HUES48 (cell line): ENCODE measurements around the gene TAOK1.
A peak's percentile ranks its signal among the peaks of the same experiment; 100 is the strongest.

ENCODE experiments used
- H3K27ac ChIP-seq: one replicate; pipeline ENCODE4 v1.7.0; 2013; ENCODE audit warnings: low read depth, low read length, inconsistent platforms
- H3K27me3 ChIP-seq: 2 replicates; pipeline ENCODE4 v1.6.1; 2013; ENCODE audit warnings: mild to moderate bottlenecking, low read length; ENCODE audit not compliant: control insufficient read depth, insufficient read depth
- H3K36me3 ChIP-seq: 2 replicates; pipeline ENCODE4 v1.6.1; 2013; ENCODE audit warnings: low read length; ENCODE audit not compliant: control insufficient read depth, insufficient read depth
- H3K4me1 ChIP-seq: 2 replicates; pipeline ENCODE4 v1.6.1; 2013; ENCODE audit warnings: mild to moderate bottlenecking, low read length; ENCODE audit not compliant: control insufficient read depth, insufficient read depth
- H3K4me3 ChIP-seq: 2 replicates; pipeline ENCODE4 v1.5.1; 2013; ENCODE audit warnings: mild to moderate bottlenecking, low read depth, low read length
- H3K9ac ChIP-seq: 2 replicates; pipeline ENCODE4 v1.6.1; 2013; ENCODE audit warnings: mild to moderate bottlenecking, low read depth, low read length, moderate library complexity
- H3K9me3 ChIP-seq: 2 replicates; pipeline ENCODE4 v1.6.1; 2013; ENCODE audit warnings: low read length; ENCODE audit not compliant: control insufficient read depth, insufficient read depth

Gene TAOK1

DNA sequence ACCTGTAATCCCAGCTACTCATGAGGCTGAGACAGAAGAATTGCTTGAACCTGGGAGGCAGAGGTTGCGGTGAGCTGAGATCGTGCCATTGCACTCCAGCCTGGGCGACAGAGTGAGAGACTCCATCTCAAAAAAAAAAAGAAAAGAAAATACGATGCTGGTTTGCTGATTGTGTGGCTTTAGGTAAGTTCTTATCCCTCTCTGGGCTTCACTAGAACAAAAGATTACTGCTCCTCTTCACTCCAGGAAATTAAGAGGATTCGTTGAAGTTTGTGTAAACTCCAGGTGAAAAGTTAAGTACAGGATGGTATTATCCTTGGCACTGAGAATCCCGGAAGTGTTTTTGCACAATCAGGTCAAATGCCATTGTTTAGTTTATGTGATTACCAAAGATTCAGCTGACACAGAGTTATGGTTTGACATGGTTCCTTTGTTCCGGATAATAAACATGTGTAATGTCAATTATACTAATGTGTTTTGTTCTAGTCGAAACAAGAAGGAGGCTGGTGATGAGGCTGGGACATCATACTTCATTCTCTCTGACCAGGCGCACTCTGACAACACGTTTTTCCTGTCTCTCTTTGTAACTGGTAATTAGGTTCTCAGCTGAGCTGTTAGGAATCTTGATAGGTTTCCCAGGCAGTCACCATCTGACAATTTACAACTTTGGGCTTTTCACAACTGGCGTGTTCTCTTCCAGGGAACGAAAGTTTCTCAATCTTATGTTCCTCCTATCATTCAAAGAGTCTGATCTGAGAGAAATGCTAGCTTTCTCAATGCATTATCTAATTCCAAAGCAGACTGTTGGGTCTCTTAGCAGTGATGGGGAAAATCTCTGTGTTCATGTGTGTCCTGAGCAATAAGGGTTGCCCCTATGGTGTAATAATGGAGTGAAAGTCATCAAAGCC is 10.8 kb upstream of the TAOK1 start:
- Histone ChIP-seq H3K9me3 (no peaks in the 10 kb centered on the region), H3K9ac (no peak overlapping the region), H3K27me3 (no peaks in the 10 kb centered on the region), H3K36me3 (no peaks in the 10 kb centered on the region), H3K27ac (no peak overlapping the region), H3K4me3 (no peak overlapping the region), H3K4me1 (peaks cover 28% of the 10 kb centered on the region)

DNA sequence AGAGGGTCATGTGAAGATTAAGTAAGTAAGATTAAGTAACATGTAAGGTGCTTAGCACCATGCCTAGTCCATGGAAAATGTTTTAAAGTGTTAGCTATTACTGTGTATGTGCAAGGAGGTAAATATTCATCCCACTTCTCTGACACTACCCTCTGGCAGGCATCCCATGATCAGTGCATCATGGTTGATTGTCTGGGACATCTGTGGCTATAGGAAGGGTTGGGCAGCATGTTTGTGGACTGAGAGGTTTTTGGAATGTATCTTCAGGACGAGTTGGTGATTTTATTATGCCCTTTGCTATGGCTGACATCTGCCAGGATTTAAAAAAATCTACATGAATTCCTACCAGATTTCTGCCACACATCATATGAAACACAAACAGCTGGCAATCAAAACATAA is 6.5 kb upstream of the TAOK1 start:
- no peak overlapping the region for H3K27ac ChIP-seq
- H3K36me3 ChIP-seq, result no peaks in the 10 kb centered on the region
- no peaks in the 10 kb centered on the region for H3K27me3 ChIP-seq
- H3K4me3 ChIP-seq, result no peak overlapping the region
- H3K9ac ChIP-seq, result no peak overlapping the region
- no peaks in the 10 kb centered on the region for H3K9me3 ChIP-seq
- peaks cover 10% of the 10 kb centered on the region; the same call in 1 of the 2 replicates for H3K4me1 ChIP-seq

DNA sequence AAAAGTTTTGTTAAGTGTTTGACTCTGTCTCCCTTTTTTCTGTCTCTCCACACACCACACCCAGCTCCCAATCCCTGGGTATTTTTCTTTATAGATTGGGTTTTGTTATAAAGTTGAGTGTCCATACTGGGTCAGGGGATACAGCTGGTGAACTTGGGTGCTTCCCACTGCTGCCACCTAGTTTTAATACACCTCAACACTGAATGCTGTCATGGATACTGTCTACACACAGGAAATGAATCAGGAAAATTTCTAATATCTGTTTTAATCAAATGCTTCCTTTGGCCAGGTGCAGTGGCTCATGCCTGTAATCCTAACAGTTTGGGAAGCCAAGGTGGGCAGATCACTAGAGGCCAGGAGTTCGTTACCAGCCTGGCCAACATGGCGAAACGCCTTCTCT is 5.3 kb upstream of the TAOK1 start:
- H3K9ac ChIP-seq, result no peak overlapping the region
- H3K4me3 ChIP-seq, result no peak overlapping the region
- H3K36me3 ChIP-seq, result no peaks in the 10 kb centered on the region
- H3K27ac ChIP-seq, result no peak overlapping the region
- no peaks in the 10 kb centered on the region for H3K9me3 ChIP-seq
- H3K4me1 ChIP-seq, result peaks cover 10% of the 10 kb centered on the region; the same call in 1 of the 2 replicates
- H3K27me3 ChIP-seq, result no peaks in the 10 kb centered on the region

DNA sequence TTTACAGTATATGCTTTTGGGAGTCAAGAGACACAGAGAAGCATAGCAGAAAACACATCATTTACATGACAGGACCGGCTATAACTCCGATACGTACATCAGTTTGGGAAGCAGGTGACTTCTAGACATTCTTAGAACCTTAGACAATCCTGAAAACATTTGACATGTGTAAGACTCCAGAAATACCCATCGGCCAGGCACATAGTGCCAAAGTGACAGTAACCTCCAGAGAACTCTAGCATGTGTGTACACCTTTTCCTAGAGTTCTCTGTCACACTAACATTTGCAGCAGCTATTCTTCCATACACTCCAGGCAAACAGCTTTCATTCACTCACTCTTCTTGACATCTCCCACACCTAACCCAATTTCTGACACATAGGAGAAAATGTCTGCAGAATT is 3.4 kb upstream of the TAOK1 start:
- peak overlapping the region; percentile 51 for H3K27ac ChIP-seq
- peaks cover 10% of the 10 kb centered on the region; the same call in 1 of the 2 replicates for H3K4me1 ChIP-seq
- H3K36me3 ChIP-seq, result no peaks in the 10 kb centered on the region
- no peak overlapping the region for H3K9ac ChIP-seq
- H3K9me3 ChIP-seq, result no peaks in the 10 kb centered on the region
- H3K4me3 ChIP-seq, result no peak overlapping the region
- no peaks in the 10 kb centered on the region for H3K27me3 ChIP-seq

DNA sequence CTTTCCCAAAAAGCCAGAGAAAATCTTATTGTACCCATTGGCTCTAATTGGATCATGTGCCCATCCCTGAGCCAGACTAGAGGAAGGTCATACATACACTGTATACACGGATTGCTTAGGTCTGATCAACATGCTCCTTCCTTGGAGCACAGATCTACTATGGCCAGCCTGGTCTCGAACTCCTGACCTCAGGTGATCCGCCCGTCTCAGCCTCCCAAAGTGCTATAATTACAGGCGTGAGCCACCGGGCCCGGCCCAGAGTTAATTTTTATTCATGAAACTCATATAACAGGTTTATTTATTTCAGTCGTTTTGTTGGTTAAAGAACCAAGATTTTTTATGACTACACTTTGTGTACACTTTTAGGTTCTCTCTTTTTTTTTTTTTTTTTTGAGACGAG is 1.2 kb upstream of the TAOK1 start:
- H3K9ac ChIP-seq, result no peak overlapping the region
- peaks cover 21% of the 10 kb centered on the region for H3K4me1 ChIP-seq
- no peak overlapping the region for H3K27ac ChIP-seq
- H3K27me3 ChIP-seq, result no peaks in the 10 kb centered on the region
- no peak overlapping the region for H3K4me3 ChIP-seq
- H3K9me3 ChIP-seq, result no peaks in the 10 kb centered on the region
- H3K36me3 ChIP-seq, result no peaks in the 10 kb centered on the region

DNA sequence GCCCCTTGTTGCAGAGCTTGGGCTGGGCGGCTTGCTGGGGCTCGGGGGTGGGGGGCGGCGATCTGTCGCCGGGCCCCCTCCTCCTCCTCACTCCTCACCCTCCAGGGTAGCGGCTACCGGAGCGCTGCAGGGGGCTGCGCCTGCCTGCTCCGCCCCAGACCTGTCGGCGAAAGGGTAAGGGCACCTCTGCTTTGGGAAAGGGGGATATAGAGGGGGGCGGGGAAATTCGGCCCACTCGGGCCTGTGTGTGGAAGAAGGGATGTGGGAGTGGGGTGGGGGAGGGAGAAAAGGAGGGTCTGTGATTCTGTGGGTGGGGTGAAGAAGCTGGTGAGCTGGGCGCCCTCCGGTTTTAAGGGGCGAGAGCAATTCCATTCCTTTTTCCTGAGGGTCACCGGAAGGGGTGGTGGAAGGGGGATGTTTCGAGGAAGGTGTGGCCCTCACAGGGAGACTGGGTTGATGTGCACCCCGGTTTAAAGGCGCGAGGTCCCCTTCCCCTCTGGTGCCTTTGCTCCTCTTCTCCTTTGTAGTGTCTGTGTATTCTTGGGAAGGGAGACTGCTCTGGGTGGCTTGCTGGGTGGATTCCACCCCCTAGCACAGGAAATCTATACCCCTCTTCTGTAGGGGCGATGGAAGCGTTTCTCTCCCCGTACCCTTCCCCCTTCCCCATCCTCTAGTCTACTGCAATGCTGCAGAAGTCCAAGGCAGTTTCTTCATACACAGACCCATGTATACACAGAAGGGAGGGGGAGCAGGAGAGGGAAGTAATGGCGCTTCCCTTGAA is 878 bp downstream of the TAOK1 start:
- Histone ChIP-seq H3K4me1 (peaks cover 21% of the 10 kb centered on the region), H3K9ac (peak overlapping the region; percentile 95), H3K9me3 (no peaks in the 10 kb centered on the region), H3K27me3 (no peaks in the 10 kb centered on the region), H3K36me3 (no peaks in the 10 kb centered on the region), H3K4me3 (peak overlapping the region; percentile 98), H3K27ac (peak overlapping the region; percentile 97)

DNA sequence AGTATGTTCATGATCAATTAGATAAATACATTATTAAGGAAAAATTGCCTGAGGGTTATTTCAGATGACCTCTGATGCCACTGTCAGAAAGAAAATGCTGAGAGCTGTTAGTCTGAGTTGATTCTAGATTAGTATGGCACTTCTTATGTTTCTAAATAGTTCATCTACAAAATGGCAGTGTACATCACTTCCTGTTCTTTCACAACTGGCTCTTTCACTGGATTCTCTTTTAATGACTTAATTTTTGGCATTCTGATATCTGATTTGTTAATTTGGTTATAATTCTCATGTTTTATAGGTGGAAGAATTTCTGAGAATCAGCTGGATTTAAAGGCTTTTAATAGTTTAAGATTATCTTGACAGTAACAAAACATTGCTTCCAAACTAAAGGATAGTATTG is 3.3 kb downstream of the TAOK1 start:
- no peak overlapping the region for H3K9ac ChIP-seq
- no peak overlapping the region for H3K27ac ChIP-seq
- H3K36me3 ChIP-seq, result no peaks in the 10 kb centered on the region
- no peaks in the 10 kb centered on the region for H3K9me3 ChIP-seq
- H3K4me3 ChIP-seq, result no peak overlapping the region
- H3K4me1 ChIP-seq, result peaks cover 15% of the 10 kb centered on the region
- H3K27me3 ChIP-seq, result no peaks in the 10 kb centered on the region

DNA sequence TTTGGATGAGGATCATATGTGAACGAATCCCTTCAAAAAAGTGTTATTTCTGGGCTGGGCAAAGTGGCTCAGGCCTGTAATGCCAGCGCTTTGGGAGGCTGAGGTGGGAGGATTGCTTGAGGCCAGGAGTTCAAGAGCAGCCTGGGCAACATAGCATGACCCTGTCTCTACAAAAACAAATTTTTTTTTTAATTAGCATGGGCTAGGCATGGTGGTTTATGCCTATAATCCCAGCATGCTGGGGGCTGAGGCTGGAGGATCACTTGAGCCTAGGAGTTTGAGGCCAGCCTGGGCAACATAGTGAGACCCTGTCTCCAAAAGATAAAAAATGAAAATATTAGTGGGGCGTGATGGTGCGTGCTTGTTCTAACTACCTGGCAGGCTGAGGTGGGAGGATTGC is 4.6 kb downstream of the TAOK1 start:
- H3K27me3 ChIP-seq, result no peaks in the 10 kb centered on the region
- peaks cover 8% of the 10 kb centered on the region; the same call in 1 of the 2 replicates for H3K36me3 ChIP-seq
- H3K4me3 ChIP-seq, result no peak overlapping the region
- no peak overlapping the region for H3K27ac ChIP-seq
- peaks cover 12% of the 10 kb centered on the region for H3K4me1 ChIP-seq
- no peak overlapping the region for H3K9ac ChIP-seq
- H3K9me3 ChIP-seq, result no peaks in the 10 kb centered on the region

DNA sequence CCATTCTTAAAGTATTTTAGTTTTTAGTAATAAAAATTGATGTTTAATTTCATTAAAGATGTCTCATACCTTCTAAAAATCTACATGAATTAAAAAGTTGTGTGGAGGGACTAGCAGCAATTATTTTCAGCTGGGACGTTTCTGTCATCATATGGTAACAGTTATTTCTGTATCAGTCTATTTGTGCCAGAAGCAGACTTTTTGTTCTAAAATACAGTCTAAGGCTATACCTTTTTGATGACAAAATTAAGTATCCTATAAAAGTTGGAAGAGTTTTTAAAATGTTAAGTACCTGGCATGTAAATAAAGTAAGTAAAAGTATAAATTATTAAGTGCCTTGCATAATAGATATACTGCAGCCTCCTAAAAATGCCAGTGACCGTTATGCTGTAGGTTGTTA is 5.9 kb downstream of the TAOK1 start:
- no peak overlapping the region for H3K27ac ChIP-seq
- H3K27me3 ChIP-seq, result no peaks in the 10 kb centered on the region
- no peak overlapping the region for H3K9ac ChIP-seq
- no peaks in the 10 kb centered on the region for H3K9me3 ChIP-seq
- peaks cover 9% of the 10 kb centered on the region; the same call in 1 of the 2 replicates for H3K36me3 ChIP-seq
- H3K4me3 ChIP-seq, result no peak overlapping the region
- peaks cover 11% of the 10 kb centered on the region for H3K4me1 ChIP-seq

DNA sequence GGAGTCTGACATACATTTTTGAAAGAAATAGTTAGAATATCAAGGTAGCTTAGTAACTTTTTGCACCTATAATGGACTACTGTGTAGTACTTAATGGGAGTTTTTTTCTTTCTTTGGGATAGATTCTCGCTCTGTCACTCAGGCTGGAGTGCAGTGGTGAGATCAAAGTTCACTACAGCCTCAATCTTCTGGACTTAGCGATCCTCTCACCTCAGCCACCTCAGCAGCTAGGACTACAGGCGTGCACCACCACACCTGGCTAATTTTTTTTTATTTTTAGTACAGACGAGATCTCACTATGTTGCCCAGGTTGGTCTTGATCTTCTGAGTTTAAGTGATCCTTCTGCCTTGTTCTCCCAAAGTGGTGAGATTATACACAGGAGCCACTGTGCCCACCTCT is 9.5 kb downstream of the TAOK1 start:
- H3K4me1 ChIP-seq, result no peaks in the 10 kb centered on the region
- no peak overlapping the region for H3K27ac ChIP-seq
- H3K36me3 ChIP-seq, result peaks cover 12% of the 10 kb centered on the region; the same call in 1 of the 2 replicates
- no peak overlapping the region for H3K4me3 ChIP-seq
- H3K27me3 ChIP-seq, result no peaks in the 10 kb centered on the region
- H3K9ac ChIP-seq, result no peak overlapping the region
- no peaks in the 10 kb centered on the region for H3K9me3 ChIP-seq

DNA sequence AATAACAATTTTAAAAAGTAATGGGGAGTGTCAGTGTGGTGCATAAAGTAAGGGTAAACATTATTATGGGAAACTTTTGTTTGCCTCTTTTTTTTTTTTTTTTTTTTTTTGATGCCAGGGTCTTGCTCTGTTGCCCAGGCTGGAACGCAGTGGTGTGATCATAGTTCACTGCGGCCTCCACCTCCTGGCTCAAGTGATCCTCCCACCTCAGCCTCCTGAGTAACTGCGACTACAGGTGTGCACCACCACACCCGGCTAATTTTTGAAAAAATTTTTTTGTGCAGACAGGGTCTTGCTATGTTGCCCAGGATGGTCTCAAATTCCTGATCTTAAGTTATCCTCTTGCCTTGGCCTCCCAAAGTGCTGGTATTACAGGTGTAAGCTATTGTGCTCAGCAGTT is 10.7 kb downstream of the TAOK1 start:
- no peaks in the 10 kb centered on the region for H3K27me3 ChIP-seq
- peaks cover 14% of the 10 kb centered on the region; the same call in 1 of the 2 replicates for H3K36me3 ChIP-seq
- H3K4me3 ChIP-seq, result no peak overlapping the region
- H3K9ac ChIP-seq, result no peak overlapping the region
- no peak overlapping the region for H3K27ac ChIP-seq
- no peaks in the 10 kb centered on the region for H3K9me3 ChIP-seq
- no peaks in the 10 kb centered on the region for H3K4me1 ChIP-seq
